Smooth muscle cell (in vitro differentiated cells): ENCODE measurements around the gene PM20D2. TPM values are rescaled to one million over a fixed set of nuclear protein-coding genes. Genes with fewer than 3 reads are reported as not detected.

ENCODE experiments used
- DNase-seq: peaks from one replicate; lab custom pipeline; 2025; ENCODE audit not compliant: unreplicated experiment; lab: John Stamatoyannopoulos, UW
- H2AFZ ChIP-seq: fragments of 200-600 bp; sonication (generic); 2 replicates; pipeline ENCODE4 v1.6.0; 2016; ENCODE audit warnings: antibody characterized with exemption, low read depth, mild to moderate bottlenecking
- H3F3A ChIP-seq: fragments of 200-600 bp; sonication (generic); 2 replicates; pipeline ENCODE4 v1.6.0; 2017; ENCODE audit warnings: antibody characterized with exemption, low read depth
- H3K27ac ChIP-seq: fragments of 200-600 bp; sonication (generic); 2 replicates; pipeline ENCODE4 v1.5.1; 2016; ENCODE audit warnings: low read depth, mild to moderate bottlenecking
- H3K27me3 ChIP-seq: fragments of 200-600 bp; sonication (generic); 2 replicates; pipeline ENCODE4 v1.6.1; 2016; ENCODE audit warnings: low read depth, mild to moderate bottlenecking
- H3K36me3 ChIP-seq: fragments of 200-600 bp; sonication (generic); 2 replicates; pipeline ENCODE4 v1.5.1; 2016; ENCODE audit warnings: low read depth
- H3K4me1 ChIP-seq: fragments of 200-600 bp; sonication (generic); 2 replicates; pipeline ENCODE4 v1.5.1; 2016; ENCODE audit warnings: low read depth
- H3K4me2 ChIP-seq: fragments of 200-600 bp; sonication (generic); 2 replicates; pipeline ENCODE4 v1.6.0; 2016; ENCODE audit warnings: mild to moderate bottlenecking
- H3K4me3 ChIP-seq: fragments of 200-600 bp; sonication (generic); 2 replicates; pipeline ENCODE4 v1.5.1; 2016; ENCODE audit warnings: mild to moderate bottlenecking
- H3K79me2 ChIP-seq: fragments of 200-600 bp; sonication (generic); 2 replicates; pipeline ENCODE4 v1.6.0; 2016; ENCODE audit warnings: low read depth, mild to moderate bottlenecking
- H3K9ac ChIP-seq: fragments of 200-600 bp; sonication (generic); 2 replicates; pipeline ENCODE4 v1.6.0; 2016; ENCODE audit warnings: low read depth
- H3K9me3 ChIP-seq: fragments of 200-600 bp; sonication (generic); replicated peaks from 2 replicates; pipeline ENCODE4 v1.5.1; 2016; ENCODE audit warnings: low read depth
- H4K20me1 ChIP-seq: fragments of 200-600 bp; sonication (generic); 2 replicates; pipeline ENCODE4 v1.6.0; 2016; ENCODE audit warnings: low read depth
- WGBS: methylation state at CpG from one replicate; pipeline ENCODE4 v1.1.7; 2016; ENCODE audit warnings: low lambda C conversion rate; 5-methylcytosine and 5-hydroxymethylcytosine counted together
- polyA plus RNA-seq: library from polyadenylated mRNA; unstranded; fragments of >200 nt; fragmentation: Nextera tagmentation; extraction: Ambion mirVana; gene quantifications from 2 replicates; pipeline ENCODE4 v1.2.1, GENCODE V29; 2016
- total RNA-seq: library from RNA; depleted of rRNA; stranded (reverse); fragments of >200 nt; gene quantifications from 2 replicates; pipeline ENCODE4 v1.2.3, GENCODE V29; 2014
- TF ChIP-seq, protein P1 (sequence below): fragments of 200-600 bp; sonication (generic); IDR thresholded peaks from 2 replicates; pipeline ENCODE4 v1.5.1; 2017; ENCODE audit warnings: borderline replicate concordance, mild to moderate bottlenecking, antibody characterized with exemption; ENCODE audit not compliant: insufficient read depth, poor library complexity, severe bottlenecking

The PM20D2 gene
- total and polyA plus RNA-seq, 2 experiments from 2014 or later, result 4.8 to 7.8 TPM

DNA sequence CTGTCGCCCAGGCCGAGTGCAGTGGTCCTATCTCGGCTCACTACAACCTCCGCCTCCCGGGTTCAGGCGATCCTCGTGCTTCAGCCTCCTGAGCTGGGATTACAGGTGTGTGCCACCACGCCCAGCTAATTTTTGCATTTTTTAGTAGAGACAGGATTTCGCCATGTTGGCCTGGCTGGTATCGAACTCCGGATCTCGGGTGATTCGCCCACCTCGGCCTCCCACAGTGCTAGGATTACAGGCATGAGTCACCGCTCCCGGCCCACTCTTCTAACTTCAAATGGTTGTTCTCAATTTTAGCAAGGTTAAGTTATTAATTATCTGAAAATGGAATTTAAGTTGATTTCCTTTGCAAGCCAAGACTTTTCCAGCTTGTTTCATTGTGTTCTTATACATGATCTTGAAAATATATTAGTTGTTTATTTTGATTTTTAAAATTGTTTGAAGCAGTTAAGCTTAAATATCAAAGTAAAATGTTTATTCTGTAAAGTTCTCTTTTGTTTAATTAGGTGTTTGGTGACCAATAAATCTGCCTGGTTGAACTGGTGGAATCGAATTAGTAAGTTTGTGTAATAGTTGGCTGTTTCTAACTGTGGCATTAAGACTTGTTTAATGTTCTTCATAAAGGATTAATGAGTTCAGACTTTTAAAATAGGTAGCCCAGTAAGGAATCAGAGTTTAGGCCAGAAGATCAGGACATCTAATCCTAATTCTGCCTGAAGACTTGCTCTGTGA is 2.3 kb downstream of the PM20D2 start:
- no peak overlapping the region for H3K9ac ChIP-seq
- H3K4me3 ChIP-seq, result no peak overlapping the region
- H4K20me1 ChIP-seq, result peaks cover 2% of the 10 kb centered on the region
- H3F3A ChIP-seq, result no peaks in the 10 kb centered on the region
- DNase-seq, result no peak
- H3K36me3 ChIP-seq, result no peaks in the 10 kb centered on the region
- peak overlapping the region; percentile 10 for H3K4me2 ChIP-seq
- H3K4me1 ChIP-seq, result peaks cover 6% of the 10 kb centered on the region
- H2AFZ ChIP-seq, result no peak overlapping the region
- H3K27ac ChIP-seq, result no peak overlapping the region
- peaks cover 3% of the 10 kb centered on the region for H3K79me2 ChIP-seq
- TF ChIP-seq, protein P1, sequence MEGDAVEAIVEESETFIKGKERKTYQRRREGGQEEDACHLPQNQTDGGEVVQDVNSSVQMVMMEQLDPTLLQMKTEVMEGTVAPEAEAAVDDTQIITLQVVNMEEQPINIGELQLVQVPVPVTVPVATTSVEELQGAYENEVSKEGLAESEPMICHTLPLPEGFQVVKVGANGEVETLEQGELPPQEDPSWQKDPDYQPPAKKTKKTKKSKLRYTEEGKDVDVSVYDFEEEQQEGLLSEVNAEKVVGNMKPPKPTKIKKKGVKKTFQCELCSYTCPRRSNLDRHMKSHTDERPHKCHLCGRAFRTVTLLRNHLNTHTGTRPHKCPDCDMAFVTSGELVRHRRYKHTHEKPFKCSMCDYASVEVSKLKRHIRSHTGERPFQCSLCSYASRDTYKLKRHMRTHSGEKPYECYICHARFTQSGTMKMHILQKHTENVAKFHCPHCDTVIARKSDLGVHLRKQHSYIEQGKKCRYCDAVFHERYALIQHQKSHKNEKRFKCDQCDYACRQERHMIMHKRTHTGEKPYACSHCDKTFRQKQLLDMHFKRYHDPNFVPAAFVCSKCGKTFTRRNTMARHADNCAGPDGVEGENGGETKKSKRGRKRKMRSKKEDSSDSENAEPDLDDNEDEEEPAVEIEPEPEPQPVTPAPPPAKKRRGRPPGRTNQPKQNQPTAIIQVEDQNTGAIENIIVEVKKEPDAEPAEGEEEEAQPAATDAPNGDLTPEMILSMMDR, result no peak
- H3K9me3 ChIP-seq, result no peaks in the 10 kb centered on the region
- no peaks in the 10 kb centered on the region for H3K27me3 ChIP-seq
- 74% methylated on average over 17 of the region's 17 CpGs for WGBS

DNA sequence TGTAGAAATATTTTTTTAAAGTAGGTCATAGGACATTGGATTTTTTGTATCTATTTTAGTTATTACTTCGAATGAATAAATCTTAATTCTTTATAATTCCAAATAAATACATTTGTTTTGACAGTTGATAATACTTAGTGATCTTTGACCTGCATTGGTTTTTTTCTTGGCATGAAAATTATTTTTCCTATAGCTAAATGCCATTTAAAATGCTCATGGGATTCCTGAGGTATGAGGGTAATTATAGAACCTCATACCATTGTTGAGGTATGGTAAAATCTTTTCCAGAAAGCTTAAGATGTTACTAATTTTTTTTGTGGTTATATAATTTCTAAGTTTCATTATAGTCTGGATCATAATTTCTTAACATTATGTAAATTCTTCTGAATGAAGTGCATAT is 8.3 kb downstream of the PM20D2 start:
- WGBS, result 100% methylated on average over 1 of the region's 1 CpG
- Histone ChIP-seq H2AFZ (no peak overlapping the region), H3K9me3 (no peaks in the 10 kb centered on the region), H3K4me2 (no peak overlapping the region), H3K27ac (no peak overlapping the region), H3K9ac (no peak overlapping the region), H3K36me3 (no peaks in the 10 kb centered on the region), H3K4me3 (no peak overlapping the region), H3F3A (no peaks in the 10 kb centered on the region), H3K79me2 (no peaks in the 10 kb centered on the region), H3K27me3 (no peaks in the 10 kb centered on the region), H4K20me1 (no peaks in the 10 kb centered on the region), H3K4me1 (no peaks in the 10 kb centered on the region)
- TF ChIP-seq, protein P1, result no peak
- no peak for DNase-seq

DNA sequence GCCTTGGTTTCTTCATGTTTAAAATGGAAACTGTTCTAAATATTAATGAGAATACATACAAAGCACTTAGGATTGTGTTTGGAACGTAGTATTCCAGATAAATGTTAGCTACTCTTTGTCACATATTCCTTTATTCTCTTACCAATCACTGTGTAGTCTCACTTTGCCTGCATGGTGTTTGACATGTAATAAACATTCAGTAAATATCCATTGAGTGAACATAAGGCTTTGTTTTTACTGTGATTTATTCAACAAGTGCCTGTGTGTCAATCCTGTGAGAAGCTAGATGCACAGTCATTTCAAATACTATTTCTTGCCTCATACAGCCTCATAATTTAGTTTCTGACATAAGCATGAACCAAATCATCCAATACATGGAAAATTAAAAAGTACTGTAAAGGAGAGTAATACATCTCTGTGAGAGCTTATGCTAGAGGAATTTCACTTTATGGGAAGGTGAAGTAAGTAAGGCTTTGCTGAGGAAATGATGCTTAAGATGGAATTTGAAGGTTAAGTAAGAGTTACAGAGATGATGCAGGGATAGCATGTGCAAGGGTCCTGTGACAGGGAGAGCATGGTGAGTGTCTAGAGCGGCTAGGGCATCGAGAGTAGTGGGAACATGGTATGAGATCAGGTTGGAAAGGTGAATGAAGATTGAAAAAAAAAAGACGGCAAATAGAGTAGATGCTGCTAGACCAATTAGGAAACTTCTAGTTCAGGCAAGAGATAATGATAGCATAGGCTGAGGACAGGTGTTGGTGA is 14.7 kb downstream of the PM20D2 start:
- no peaks in the 10 kb centered on the region for H3F3A ChIP-seq
- no peaks in the 10 kb centered on the region for H3K79me2 ChIP-seq
- H2AFZ ChIP-seq, result no peak overlapping the region
- H3K9me3 ChIP-seq, result no peaks in the 10 kb centered on the region
- H3K27me3 ChIP-seq, result no peaks in the 10 kb centered on the region
- no peak overlapping the region for H3K9ac ChIP-seq
- no peak overlapping the region for H3K27ac ChIP-seq
- no peaks in the 10 kb centered on the region for H3K36me3 ChIP-seq
- no peaks in the 10 kb centered on the region for H4K20me1 ChIP-seq
- TF ChIP-seq, protein P1, result no peak
- H3K4me2 ChIP-seq, result no peak overlapping the region
- no peak overlapping the region for H3K4me3 ChIP-seq
- no peaks in the 10 kb centered on the region for H3K4me1 ChIP-seq
- 97% methylated on average over 4 of the region's 4 CpGs for WGBS
- no peak for DNase-seq
